Thyroid gland (tissue), 4 donors: ENCODE data around the gene PLXNA4. TPM values are rescaled to one million over a fixed set of nuclear protein-coding genes. Genes with fewer than 3 reads are reported as not detected.

ENCODE experiments used
- DNase-seq, 2 donors: peaks; one replicate each; pipeline ENCODE4 v3.0.0-alpha.2; 2019
- H3K27ac ChIP-seq, 3 donors: fragments of 200-600 bp; sonication (generic); 1 replicate in 2 of 3; 2 replicates in 1 of 3; pipeline ENCODE4 v1.5.1; 2016 to 2019; ENCODE audit warnings: mild to moderate bottlenecking in 1 of 3, moderate library complexity in 1 of 3
- H3K27me3 ChIP-seq: fragments of 200-600 bp; sonication (generic); one replicate; pipeline ENCODE4 v1.5.1; 2019
- H3K36me3 ChIP-seq, 2 donors: fragments of 200-600 bp; sonication (generic); one replicate each; pipeline ENCODE4 v1.5.1; 2016 to 2019
- H3K4me1 ChIP-seq, 2 donors: fragments of 200-600 bp; sonication (generic); one replicate each; pipeline ENCODE4 v1.5.1; 2017 to 2019
- H3K4me3 ChIP-seq, 3 donors: fragments of 200-600 bp; sonication (generic); replicated peaks in 1 of 3; 1 replicate in 2 of 3; 2 replicates in 1 of 3; pipeline ENCODE4 v1.5.1; 2016; ENCODE audit warnings: mild to moderate bottlenecking in 1 of 3
- H3K9me3 ChIP-seq: fragments of 200-600 bp; sonication (generic); one replicate; pipeline ENCODE4 v1.5.1; 2017
- POLR2A ChIP-seq, 2 donors: fragments of 450-650 bp; IDR thresholded peaks; one replicate each; pipeline ENCODE4 v1.6.1; 2017; ENCODE audit warnings: antibody characterized with exemption in 2 of 2, mild to moderate bottlenecking in 2 of 2, moderate library complexity in 1 of 2
- WGBS, 2 donors: methylation state at CpG; one replicate each; pipeline ENCODE4 v1.1.5; 2017; 5-methylcytosine and 5-hydroxymethylcytosine counted together
- intact Hi-C: fragments of 100-400 bp; cut with DNase I; formaldehyde crosslinking; loops from one replicate; pipeline ENCODE4 v1.15.1; 2023
- total RNA-seq, 4 donors: library from RNA; depleted of rRNA; stranded (reverse); fragments of >200 nt; gene quantifications; one replicate each; pipeline ENCODE4 v1.2.3, GENCODE V29; 2016
- TF ChIP-seq, protein P1 (sequence below), 6 experiments: fragments of 200-600 bp in 3 of 6; fragments of 450-650 bp in 3 of 6; sonication (generic) in 3 of 6; IDR thresholded peaks; one replicate each; pipeline ENCODE4 v1.5.1; 2016 to 2019; ENCODE audit warnings: antibody characterized with exemption in 6 of 6, mild to moderate bottlenecking in 2 of 6, inconsistent platforms in 1 of 6, moderate library complexity in 1 of 6

The PLXNA4 gene
- total RNA-seq, 4 donors from 2014 or later = 1.3 to 8.3 (median 2.4) TPM

DNA sequence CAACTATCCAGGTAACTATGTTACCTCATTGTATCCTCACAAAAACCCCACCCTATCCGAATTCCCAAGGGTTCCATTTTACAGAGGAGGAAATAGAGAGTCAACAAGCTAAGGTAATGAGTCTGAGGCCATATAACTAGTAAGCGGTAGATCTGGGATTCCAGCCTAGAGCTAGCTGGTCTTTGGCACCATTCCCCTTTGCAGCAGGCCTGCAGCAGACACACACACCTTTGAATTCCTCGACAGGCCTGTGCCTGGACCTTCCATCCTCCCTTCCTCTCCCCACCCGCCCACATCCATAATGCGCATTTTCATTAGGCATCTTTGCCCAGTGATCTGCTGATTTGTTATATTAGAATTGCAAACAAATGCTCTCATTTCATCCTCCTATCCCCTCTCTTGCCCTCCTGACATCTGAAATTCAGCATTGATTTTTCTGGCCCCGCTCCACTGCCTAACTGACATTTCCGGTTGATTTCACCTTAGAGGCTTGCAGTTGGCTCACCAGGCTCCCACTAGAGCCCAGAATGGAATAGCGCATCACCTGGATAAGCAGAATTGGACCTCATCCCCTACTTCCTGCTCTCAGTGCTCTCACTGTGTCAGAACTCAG, 129.5 kb downstream of the PLXNA4 start:
- intact Hi-C loops = no loop called here
- H3K36me3 ChIP-seq = no peaks in the 10 kb centered on the region
- no peaks in the 10 kb centered on the region for H3K27me3 ChIP-seq
- no peaks in the 10 kb centered on the region for H3K4me1 ChIP-seq
- no peak for TF ChIP-seq POLR2A (IDR thresholded peaks at IDR 0.05)
- TF ChIP-seq, protein P1, sequence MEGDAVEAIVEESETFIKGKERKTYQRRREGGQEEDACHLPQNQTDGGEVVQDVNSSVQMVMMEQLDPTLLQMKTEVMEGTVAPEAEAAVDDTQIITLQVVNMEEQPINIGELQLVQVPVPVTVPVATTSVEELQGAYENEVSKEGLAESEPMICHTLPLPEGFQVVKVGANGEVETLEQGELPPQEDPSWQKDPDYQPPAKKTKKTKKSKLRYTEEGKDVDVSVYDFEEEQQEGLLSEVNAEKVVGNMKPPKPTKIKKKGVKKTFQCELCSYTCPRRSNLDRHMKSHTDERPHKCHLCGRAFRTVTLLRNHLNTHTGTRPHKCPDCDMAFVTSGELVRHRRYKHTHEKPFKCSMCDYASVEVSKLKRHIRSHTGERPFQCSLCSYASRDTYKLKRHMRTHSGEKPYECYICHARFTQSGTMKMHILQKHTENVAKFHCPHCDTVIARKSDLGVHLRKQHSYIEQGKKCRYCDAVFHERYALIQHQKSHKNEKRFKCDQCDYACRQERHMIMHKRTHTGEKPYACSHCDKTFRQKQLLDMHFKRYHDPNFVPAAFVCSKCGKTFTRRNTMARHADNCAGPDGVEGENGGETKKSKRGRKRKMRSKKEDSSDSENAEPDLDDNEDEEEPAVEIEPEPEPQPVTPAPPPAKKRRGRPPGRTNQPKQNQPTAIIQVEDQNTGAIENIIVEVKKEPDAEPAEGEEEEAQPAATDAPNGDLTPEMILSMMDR (IDR thresholded peaks at IDR 0.05) = no peak
- no peaks in the 10 kb centered on the region for H3K9me3 ChIP-seq
- WGBS, 2 donors = 74 to 78% methylated on average over 8 of the region's 8 CpGs
- no peak for DNase-seq
- no peak overlapping the region for H3K27ac ChIP-seq
- H3K4me3 ChIP-seq = no peak overlapping the region

DNA sequence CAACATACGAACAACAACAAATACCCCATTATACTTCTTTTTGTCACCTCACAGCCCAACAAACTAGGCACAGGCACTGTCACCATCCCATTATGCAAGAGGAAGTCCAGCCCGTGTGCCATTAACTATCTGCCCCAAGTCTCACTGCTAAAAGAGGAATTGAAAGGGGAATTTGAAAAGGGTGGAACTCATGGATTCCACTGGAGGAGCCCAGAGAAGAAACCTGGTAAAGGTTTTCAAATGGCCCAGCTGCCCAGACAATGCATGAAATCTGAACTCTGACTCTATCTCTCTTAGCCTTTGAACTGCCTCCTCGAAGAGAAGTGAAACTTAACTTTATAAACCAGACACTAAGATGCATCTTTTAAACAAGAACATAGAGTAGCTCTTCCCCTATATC, 130.0 kb downstream of the PLXNA4 start:
- intact Hi-C loops = no loop called here
- Histone ChIP-seq H3K4me1 (no peaks in the 10 kb centered on the region), H3K9me3 (no peaks in the 10 kb centered on the region), H3K36me3 (no peaks in the 10 kb centered on the region), H3K4me3 (no peak overlapping the region), H3K27ac (no peak overlapping the region), H3K27me3 (no peaks in the 10 kb centered on the region)
- DNase-seq = no peak
- 63 to 66% methylated on average over 3 of the region's 3 CpGs for WGBS, 2 donors
- TF ChIP-seq POLR2A (IDR thresholded peaks at IDR 0.05) = no peak
- TF ChIP-seq, protein P1 (IDR thresholded peaks at IDR 0.05) = no peak

DNA sequence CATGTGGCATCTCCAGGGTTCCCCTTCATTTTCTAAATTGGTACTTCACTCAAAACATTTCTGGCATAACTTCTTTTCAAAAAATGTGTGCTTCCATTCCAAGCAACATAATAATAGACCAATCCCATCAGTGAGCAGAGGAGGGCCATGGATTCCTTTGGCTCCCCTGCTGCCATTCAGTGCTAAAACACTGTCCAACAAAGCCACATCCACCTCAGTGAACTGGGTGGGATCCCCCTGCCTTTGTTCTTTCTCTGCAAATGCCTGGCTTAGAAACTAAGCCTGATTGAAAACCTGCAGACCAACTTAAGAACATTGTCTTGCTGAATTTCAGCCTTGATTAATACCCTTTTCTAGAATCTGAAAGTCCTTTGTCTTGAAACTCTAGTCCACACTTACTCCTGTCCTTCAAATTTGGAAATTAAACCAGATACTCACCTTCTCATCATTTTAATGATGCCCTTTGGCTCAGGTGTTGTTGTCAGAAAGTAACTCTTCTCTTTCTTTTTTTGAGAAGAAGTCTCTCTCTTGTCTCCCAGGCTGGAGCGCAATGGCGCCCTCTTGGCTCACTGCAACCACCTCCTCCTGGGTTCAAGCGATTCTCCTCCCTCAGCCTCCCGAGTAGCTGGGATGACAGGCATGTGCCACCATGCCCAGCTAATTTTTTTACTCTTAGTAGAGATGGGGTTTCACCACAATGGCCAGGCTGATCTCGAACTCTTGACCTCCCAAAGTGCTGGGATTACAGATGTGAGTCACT, 132.3 kb downstream of the PLXNA4 start:
- Histone ChIP-seq H3K4me1 (no peaks in the 10 kb centered on the region), H3K9me3 (no peaks in the 10 kb centered on the region), H3K27me3 (no peaks in the 10 kb centered on the region), H3K4me3 (no peak overlapping the region), H3K36me3 (no peaks in the 10 kb centered on the region), H3K27ac (no peak overlapping the region)
- intact Hi-C loops = loop anchor here (5.0 kb wide), 1 partner anchor 128 kb away; no protein-coding TSS in a partner anchor
- 92 to 96% methylated on average over 5 of the region's 5 CpGs for WGBS, 2 donors
- DNase-seq = no peak
- TF ChIP-seq, protein P1 (IDR thresholded peaks at IDR 0.05) = no peak
- no peak for TF ChIP-seq POLR2A (IDR thresholded peaks at IDR 0.05)

- no peak for DNase-seq
- intact Hi-C loops = loop anchor here (5.0 kb wide), 1 partner anchor 130 kb away; no protein-coding TSS in a partner anchor
- no peak overlapping the region for H3K27ac ChIP-seq
- TF ChIP-seq POLR2A (IDR thresholded peaks at IDR 0.05) = no peak
- TF ChIP-seq, protein P1 (IDR thresholded peaks at IDR 0.05) = no peak
- no peaks in the 10 kb centered on the region for H3K27me3 ChIP-seq
- H3K36me3 ChIP-seq = no peaks in the 10 kb centered on the region
- WGBS, 2 donors = 69 to 70% methylated on average over 4 of the region's 4 CpGs
- H3K4me3 ChIP-seq = no peak overlapping the region
- H3K9me3 ChIP-seq = no peaks in the 10 kb centered on the region
- H3K4me1 ChIP-seq = peaks cover 0 to 3% of the 10 kb centered on the region in 2 donors
Observed at GRCh38 chr7:132441935-132442334, 134.3 kb downstream of the PLXNA4 start.

- Histone ChIP-seq H3K9me3 (no peaks in the 10 kb centered on the region), H3K27me3 (no peaks in the 10 kb centered on the region), H3K36me3 (no peaks in the 10 kb centered on the region), H3K4me3 (no peak overlapping the region), H3K27ac (no peak overlapping the region), H3K4me1 (peaks cover 0 to 3% of the 10 kb centered on the region in 2 donors)
- intact Hi-C loops = loop anchor here (5.0 kb wide), 1 partner anchor 132 kb away; no protein-coding TSS in a partner anchor
- WGBS, 2 donors = 93 to 94% methylated on average over 5 of the region's 5 CpGs
- DNase-seq = no peak
- no peak for TF ChIP-seq POLR2A (IDR thresholded peaks at IDR 0.05)
- TF ChIP-seq, protein P1 (IDR thresholded peaks at IDR 0.05) = no peak
Observed at GRCh38 chr7:132440151-132440550, 136.1 kb downstream of the PLXNA4 start.
